Chondrocyte (in vitro differentiated cells): ENCODE measurements around the gene SRP54. TPM values are rescaled to one million over a fixed set of nuclear protein-coding genes. Genes with fewer than 3 reads are reported as not detected.
"Not testable (repeated sequence)": the region's sequence is repeated elsewhere in the genome, so short reads cannot be mapped to it uniquely, and the experiment has no call there.

Experiments
- DNase-seq: peaks from one replicate; pipeline ENCODE4 v3.0.0; 2021; ENCODE audit warnings: mixed read lengths, low spot score
- H3K27ac Mint-ChIP-seq: one replicate; pipeline ENCODE4 v1.8.0; 2021; ENCODE audit warnings: mild to moderate bottlenecking, moderate library complexity, mixed read lengths; ENCODE audit not compliant: unreplicated experiment
- H3K27me3 Mint-ChIP-seq: 2 replicates; pipeline ENCODE4 v1.8.0; 2021; ENCODE audit warnings: low read depth, mixed read lengths
- H3K36me3 Mint-ChIP-seq: 2 replicates; pipeline ENCODE4 v1.8.0; 2021; ENCODE audit warnings: low read depth, mixed read lengths
- H3K4me1 Mint-ChIP-seq: 2 replicates; pipeline ENCODE4 v1.8.0; 2021; ENCODE audit warnings: low read depth, mild to moderate bottlenecking, mixed read lengths
- H3K4me3 Mint-ChIP-seq: one replicate; pipeline ENCODE4 v1.8.0; 2021; ENCODE audit warnings: mild to moderate bottlenecking, moderate library complexity, mixed read lengths; ENCODE audit not compliant: unreplicated experiment
- H3K9me3 Mint-ChIP-seq: 2 replicates; pipeline ENCODE4 v1.8.0; 2021; ENCODE audit warnings: low read depth, mixed read lengths
- total RNA-seq: library from RNA; stranded (reverse); gene quantifications from 3 replicates; pipeline ENCODE4 v1.2.1, GENCODE V29; 2021
- TF ChIP-seq, protein P1 (sequence below): fragments of 200-600 bp; sonication (generic); IDR thresholded peaks from 2 replicates; pipeline ENCODE4 v1.5.0; 2021; ENCODE audit warnings: antibody characterized with exemption, mild to moderate bottlenecking, moderate library complexity

Gene SRP54
- total RNA-seq, 1 donor from 2014 or later, result 54.4 TPM

GRCh38 chr14:35051796-35052195 lies 69.0 kb downstream of the SRP54 start:
- DNase-seq, result no peak
- H3K36me3 Mint-ChIP-seq, result peaks cover 8% of the 10 kb centered on the region
- H3K9me3 Mint-ChIP-seq, result no peaks in the 10 kb centered on the region
- H3K4me1 Mint-ChIP-seq, result peaks cover 39% of the 10 kb centered on the region
- no peak overlapping the region for H3K4me3 Mint-ChIP-seq
- H3K27me3 Mint-ChIP-seq, result no peaks in the 10 kb centered on the region
- TF ChIP-seq, protein P1, sequence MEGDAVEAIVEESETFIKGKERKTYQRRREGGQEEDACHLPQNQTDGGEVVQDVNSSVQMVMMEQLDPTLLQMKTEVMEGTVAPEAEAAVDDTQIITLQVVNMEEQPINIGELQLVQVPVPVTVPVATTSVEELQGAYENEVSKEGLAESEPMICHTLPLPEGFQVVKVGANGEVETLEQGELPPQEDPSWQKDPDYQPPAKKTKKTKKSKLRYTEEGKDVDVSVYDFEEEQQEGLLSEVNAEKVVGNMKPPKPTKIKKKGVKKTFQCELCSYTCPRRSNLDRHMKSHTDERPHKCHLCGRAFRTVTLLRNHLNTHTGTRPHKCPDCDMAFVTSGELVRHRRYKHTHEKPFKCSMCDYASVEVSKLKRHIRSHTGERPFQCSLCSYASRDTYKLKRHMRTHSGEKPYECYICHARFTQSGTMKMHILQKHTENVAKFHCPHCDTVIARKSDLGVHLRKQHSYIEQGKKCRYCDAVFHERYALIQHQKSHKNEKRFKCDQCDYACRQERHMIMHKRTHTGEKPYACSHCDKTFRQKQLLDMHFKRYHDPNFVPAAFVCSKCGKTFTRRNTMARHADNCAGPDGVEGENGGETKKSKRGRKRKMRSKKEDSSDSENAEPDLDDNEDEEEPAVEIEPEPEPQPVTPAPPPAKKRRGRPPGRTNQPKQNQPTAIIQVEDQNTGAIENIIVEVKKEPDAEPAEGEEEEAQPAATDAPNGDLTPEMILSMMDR, result no peak
- H3K27ac Mint-ChIP-seq, result peak overlapping the region; percentile 82

DNA sequence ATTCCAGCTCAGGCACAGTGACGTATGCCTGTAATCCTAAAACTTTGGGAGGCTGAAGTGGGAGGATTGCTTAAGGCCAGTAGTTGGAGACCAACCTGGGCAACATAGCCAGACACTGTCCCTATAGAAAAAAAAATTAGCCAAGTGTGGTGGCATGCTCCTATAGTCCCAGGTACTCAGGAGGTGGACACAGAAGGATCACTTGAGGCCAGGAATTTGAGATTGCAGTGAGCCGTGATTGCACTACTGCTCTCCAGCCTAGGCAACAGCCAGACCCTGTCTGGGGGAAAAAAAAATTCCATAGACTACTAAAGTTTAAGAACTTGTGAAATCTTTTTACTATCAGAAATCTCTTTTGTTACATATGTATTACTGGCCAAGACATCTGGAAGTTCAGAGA lies 69.8 kb downstream of the SRP54 start:
- H3K36me3 Mint-ChIP-seq, result peaks cover 12% of the 10 kb centered on the region
- H3K27ac Mint-ChIP-seq, result no peak overlapping the region
- H3K4me1 Mint-ChIP-seq, result peaks cover 38% of the 10 kb centered on the region
- no peaks in the 10 kb centered on the region for H3K27me3 Mint-ChIP-seq
- H3K4me3 Mint-ChIP-seq, result no peak overlapping the region
- TF ChIP-seq, protein P1, result no peak
- DNase-seq, result no peak
- no peaks in the 10 kb centered on the region for H3K9me3 Mint-ChIP-seq

DNA sequence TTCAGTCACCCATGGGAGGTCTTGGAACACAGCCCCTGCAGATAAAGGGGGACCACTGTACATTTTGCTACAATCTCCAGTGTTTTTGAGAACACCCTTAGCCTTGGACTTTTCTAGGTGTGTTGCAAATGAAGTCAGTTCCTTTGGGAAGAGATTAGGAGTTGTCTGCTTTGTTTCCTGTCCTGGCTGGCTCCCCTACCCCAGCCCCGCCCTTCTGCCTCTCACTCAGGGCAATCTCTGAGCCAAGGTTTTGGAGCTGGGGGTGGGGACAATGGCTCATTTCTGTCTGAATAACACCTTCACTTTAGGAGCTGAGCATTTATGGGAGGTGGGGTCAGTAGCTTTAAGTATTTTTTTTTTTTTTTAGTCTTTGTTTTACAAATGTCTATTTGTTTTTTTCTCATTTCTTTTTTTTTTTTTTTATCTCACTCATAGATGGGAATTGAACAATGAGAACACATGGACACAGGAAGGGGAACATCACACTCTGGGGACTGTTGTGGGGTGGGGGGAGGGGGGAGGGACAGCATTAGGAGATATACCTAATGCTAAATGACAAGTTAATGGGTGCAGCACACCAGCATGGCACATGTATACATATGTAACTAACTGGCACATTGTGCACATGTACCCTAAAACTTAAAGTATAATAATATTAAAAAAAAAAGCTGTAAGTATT lies 78.5 kb downstream of the SRP54 start:
- DNase-seq, H3K9me3 Mint-ChIP-seq, H3K27me3 Mint-ChIP-seq: not testable (repeated sequence)
- Mint-ChIP-seq H3K4me1 (peaks cover 21% of the 10 kb centered on the region), H3K4me3 (peak overlapping the region; percentile 35), H3K36me3 (peaks cover 21% of the 10 kb centered on the region), H3K27ac (peak overlapping the region; percentile 41)

DNA sequence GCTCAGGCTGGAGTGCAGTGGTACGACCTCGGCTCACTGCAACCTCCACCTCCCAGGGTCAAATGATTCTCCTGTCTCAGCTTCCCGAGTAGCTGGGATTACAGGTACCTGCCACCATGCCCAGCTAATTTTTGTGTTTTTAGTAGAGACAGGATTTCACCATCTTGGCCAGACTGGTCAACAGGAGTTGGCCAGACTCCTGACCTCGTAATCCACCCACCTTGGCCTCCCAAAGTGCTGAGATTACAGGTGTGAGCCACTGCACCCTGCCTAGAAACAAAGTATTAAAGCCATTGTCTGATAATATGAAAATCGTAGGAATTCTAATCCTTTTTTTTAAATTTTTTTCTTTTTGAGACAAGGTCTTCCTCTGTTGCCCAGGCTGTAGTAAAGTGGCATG lies 82.9 kb downstream of the SRP54 start:
- H3K27ac Mint-ChIP-seq, H3K27me3 Mint-ChIP-seq, H3K4me1 Mint-ChIP-seq, H3K4me3 Mint-ChIP-seq, DNase-seq, H3K9me3 Mint-ChIP-seq: not testable (repeated sequence)
- peaks cover 18% of the 10 kb centered on the region for H3K36me3 Mint-ChIP-seq

- H3K9me3 Mint-ChIP-seq, result no peaks in the 10 kb centered on the region
- H3K4me3 Mint-ChIP-seq, result no peak overlapping the region
- H3K27me3 Mint-ChIP-seq, result no peaks in the 10 kb centered on the region
- no peak for DNase-seq
- no peaks in the 10 kb centered on the region for H3K4me1 Mint-ChIP-seq
- TF ChIP-seq, protein P1, result no peak
- peaks cover 21% of the 10 kb centered on the region for H3K36me3 Mint-ChIP-seq
- H3K27ac Mint-ChIP-seq, result no peak overlapping the region
These were observed 85.6 kb downstream of the SRP54 start for GRCh38 chr14:35068238-35069012.

GRCh38 chr14:35072226-35072625 lies 89.4 kb downstream of the SRP54 start:
- H3K36me3 Mint-ChIP-seq, result peaks cover 27% of the 10 kb centered on the region

More at GRCh38 chr14:35072226-35072625, 89.4 kb downstream of the SRP54 start:
- TF ChIP-seq, protein P1, result no peak
- H3K4me1 Mint-ChIP-seq, result no peaks in the 10 kb centered on the region
- no peak for DNase-seq
- no peaks in the 10 kb centered on the region for H3K27me3 Mint-ChIP-seq
- no peak overlapping the region for H3K27ac Mint-ChIP-seq
- no peaks in the 10 kb centered on the region for H3K9me3 Mint-ChIP-seq
- no peak overlapping the region for H3K4me3 Mint-ChIP-seq
